H9 (cell line): ENCODE data around the gene MRPL51. TPM values are rescaled to one million over a fixed set of nuclear protein-coding genes. Genes with fewer than 3 reads are reported as not detected.

Experiments
- DNase-seq: peaks from one replicate; pipeline ENCODE4 v3.0.0-alpha.2; 2017
- H2AFZ ChIP-seq: one replicate; pipeline ENCODE4 v1.6.1; 2013; ENCODE audit warnings: mild to moderate bottlenecking, low read length, control low read depth, moderate library complexity
- H2AK5ac ChIP-seq: 2 replicates; pipeline ENCODE4 v1.6.1; 2013; ENCODE audit warnings: low read length, control low read depth, mixed read lengths; ENCODE audit not compliant: insufficient read length
- H2BK120ac ChIP-seq: one replicate; pipeline ENCODE4 v1.6.1; 2013; ENCODE audit warnings: low read depth, mild to moderate bottlenecking, low read length, control low read depth, inconsistent platforms; ENCODE audit not compliant: poor library complexity, severe bottlenecking
- H2BK12ac ChIP-seq: 2 replicates; pipeline ENCODE4 v1.6.1; 2013; ENCODE audit warnings: low read length, control low read depth, mixed read lengths, low read depth; ENCODE audit not compliant: insufficient read length
- H2BK15ac ChIP-seq: 2 replicates; pipeline ENCODE4 v1.6.1; 2013; ENCODE audit warnings: low read depth, low read length, control low read depth
- H2BK20ac ChIP-seq: one replicate; pipeline ENCODE4 v1.6.1; 2013; ENCODE audit warnings: low read depth, mild to moderate bottlenecking, low read length, control low read depth, inconsistent platforms; ENCODE audit not compliant: poor library complexity, severe bottlenecking
- H2BK5ac ChIP-seq: 2 replicates; pipeline ENCODE4 v1.6.1; 2013; ENCODE audit warnings: low read length, control low read depth, mixed read lengths; ENCODE audit not compliant: insufficient read length
- H3K14ac ChIP-seq: 2 replicates; pipeline ENCODE4 v1.6.1; 2013; ENCODE audit warnings: low read length, control low read depth; ENCODE audit not compliant: insufficient read depth
- H3K18ac ChIP-seq: 2 replicates; pipeline ENCODE4 v1.6.1; 2013; ENCODE audit warnings: low read depth, mild to moderate bottlenecking, mixed read lengths, low read length, control low read depth; ENCODE audit not compliant: insufficient read length
- H3K23ac ChIP-seq: 2 replicates; pipeline ENCODE4 v1.6.1; 2013; ENCODE audit warnings: low read length, control low read depth, mixed read lengths, low read depth; ENCODE audit not compliant: insufficient read length
- H3K23me2 ChIP-seq: 2 replicates; pipeline ENCODE4 v1.6.1; 2013; ENCODE audit warnings: low read depth, mild to moderate bottlenecking, mixed read lengths, low read length, control low read depth; ENCODE audit not compliant: insufficient read length, poor library complexity, severe bottlenecking
- H3K27ac ChIP-seq: 2 replicates; pipeline ENCODE4 v1.5.1; 2013; ENCODE audit warnings: low read length, control low read depth, mixed read lengths, low read depth; ENCODE audit not compliant: insufficient read length
- H3K27me3 ChIP-seq: 2 replicates; pipeline ENCODE4 v1.6.1; 2013; ENCODE audit warnings: low read length, control low read depth, inconsistent platforms; ENCODE audit not compliant: insufficient read depth
- H3K4ac ChIP-seq: 2 replicates; pipeline ENCODE4 v1.6.1; 2013; ENCODE audit warnings: low read depth, mild to moderate bottlenecking, control low read depth, inconsistent platforms, low read length, moderate library complexity
- H3K4me1 ChIP-seq: 2 replicates; pipeline ENCODE4 v1.6.1; 2013; ENCODE audit warnings: low read length, control low read depth, inconsistent platforms; ENCODE audit not compliant: insufficient read depth
- H3K4me2 ChIP-seq: 2 replicates; pipeline ENCODE4 v1.6.1; 2013; ENCODE audit warnings: low read length, control low read depth, mixed read lengths; ENCODE audit not compliant: insufficient read length, insufficient read depth
- H3K56ac ChIP-seq: 2 replicates; pipeline ENCODE4 v1.6.1; 2013; ENCODE audit warnings: low read depth, mild to moderate bottlenecking, mixed read lengths, low read length, control low read depth; ENCODE audit not compliant: insufficient read length
- H3K79me1 ChIP-seq: 2 replicates; pipeline ENCODE4 v1.6.1; 2013; ENCODE audit warnings: low read depth, mild to moderate bottlenecking, moderate library complexity, low read length, control low read depth, inconsistent platforms; ENCODE audit not compliant: insufficient read depth, poor library complexity, severe bottlenecking
- H3K79me2 ChIP-seq: 2 replicates; pipeline ENCODE4 v1.6.1; 2013; ENCODE audit warnings: low read length, control low read depth, inconsistent platforms; ENCODE audit not compliant: insufficient read depth
- H3K9ac ChIP-seq: 2 replicates; pipeline ENCODE4 v1.6.1; 2013; ENCODE audit warnings: low read length, control low read depth, mixed read lengths; ENCODE audit not compliant: insufficient read length; ENCODE audit errors: extremely low read depth
- H3K9me3 ChIP-seq: one replicate; pipeline ENCODE4 v1.6.1; 2013; ENCODE audit warnings: low read depth, low read length, inconsistent platforms; ENCODE audit not compliant: control insufficient read depth
- H3T11ph ChIP-seq: one replicate; pipeline ENCODE4 v1.6.1; 2013; ENCODE audit warnings: mild to moderate bottlenecking, low read length, control low read depth, inconsistent platforms
- H4K20me1 ChIP-seq: one replicate; pipeline ENCODE4 v1.6.1; 2013; ENCODE audit not compliant: control insufficient read depth, insufficient read length, insufficient read depth
- H4K5ac ChIP-seq: 2 replicates; pipeline ENCODE4 v1.6.1; 2013; ENCODE audit warnings: low read depth, mild to moderate bottlenecking, mixed read lengths, low read length, control low read depth; ENCODE audit not compliant: insufficient read length
- H4K8ac ChIP-seq: replicated peaks from 2 replicates; pipeline ENCODE4 v1.6.1; 2013; ENCODE audit warnings: low read length, control low read depth, mixed read lengths, low read depth; ENCODE audit not compliant: insufficient read length
- H4K91ac ChIP-seq: 2 replicates; pipeline ENCODE4 v1.6.1; 2013; ENCODE audit warnings: low read depth, mild to moderate bottlenecking, moderate library complexity, mixed read lengths, low read length, control low read depth; ENCODE audit not compliant: insufficient read length
- H3K27ac Mint-ChIP-seq, 3 experiments: 2 replicates in 2 of 3; 3 replicates in 1 of 3; pipeline ENCODE4 v1.8.0; 2020 to 2021; ENCODE audit warnings: mixed read lengths in 3 of 3, mild to moderate bottlenecking in 1 of 3, moderate library complexity in 1 of 3
- H3K27me3 Mint-ChIP-seq: 2 replicates; pipeline ENCODE4 v1.8.0; 2021; ENCODE audit warnings: low read depth, mild to moderate bottlenecking, moderate library complexity, mixed read lengths
- H3K36me3 Mint-ChIP-seq, 3 experiments: 2 replicates in 2 of 3; 3 replicates in 1 of 3; pipeline ENCODE4 v1.8.0; 2020 to 2021; ENCODE audit warnings: low read depth in 3 of 3, mixed read lengths in 3 of 3; ENCODE audit not compliant: insufficient read depth in 1 of 3
- H3K4me1 Mint-ChIP-seq, 2 experiments: 2 replicates each; pipeline ENCODE4 v1.8.0; 2020; ENCODE audit warnings: mixed read lengths in 2 of 2
- H3K4me3 Mint-ChIP-seq, 2 experiments: 2 replicates in 1 of 2; 3 replicates in 1 of 2; pipeline ENCODE4 v1.8.0; 2020 to 2021; ENCODE audit warnings: mild to moderate bottlenecking in 2 of 2, mixed read lengths in 2 of 2, moderate library complexity in 1 of 2
- H3K9me3 Mint-ChIP-seq, 2 experiments: 2 replicates in 1 of 2; 3 replicates in 1 of 2; pipeline ENCODE4 v1.8.0; 2020; ENCODE audit warnings: mild to moderate bottlenecking in 2 of 2, mixed read lengths in 2 of 2, moderate library complexity in 1 of 2
- CTCF ChIP-seq: fragments of 200-600 bp; sonication (generic); conservative IDR thresholded peaks from 3 replicates; pipeline ENCODE4 v1.8.0; 2021; ENCODE audit warnings: antibody characterized with exemption, mild to moderate bottlenecking
- WGBS: extraction: QIAGEN DNeasy Blood & Tissue Kit; methylation state at CpG from one replicate; pipeline ENCODE4 v1.1.7; 2013; ENCODE audit warnings: missing lambda C conversion rate, low lambda C conversion rate, mixed read lengths; ENCODE audit not compliant: insufficient read length; ENCODE audit errors: extremely low coverage; 5-methylcytosine and 5-hydroxymethylcytosine counted together
- total RNA-seq: library from RNA; stranded (reverse); gene quantifications from 2 replicates; pipeline ENCODE4 v1.2.1, GENCODE V29; 2021

MRPL51 gene
- total RNA-seq, 1 experiment from 2014 or later: 329 TPM

GRCh38 chr12:6535697-6535946 is 42.6 kb upstream of the MRPL51 start:
- no peak overlapping the region for H3K4ac ChIP-seq
- H2BK20ac ChIP-seq: no peak overlapping the region
- no peaks in the 10 kb centered on the region for H3K79me1 ChIP-seq
- Mint-ChIP-seq H3K27me3 (peaks cover 5% of the 10 kb centered on the region; the same call in 1 of the 2 replicates), H3K9me3 (no peaks in the 10 kb centered on the region; a peak in 1 of 5 replicates), H3K4me3 (peak overlapping the region; percentile 92 to 97), H3K27ac (peak overlapping the region; percentile 99; a peak in 6 of 7 replicates), H3K36me3 (peaks cover 43 to 71% (median 53%) of the 10 kb centered on the region in 3 experiments), H3K4me1 (peaks cover 46 to 48% of the 10 kb centered on the region in 2 experiments)
- H2BK120ac ChIP-seq: no peak overlapping the region
- peak overlapping the region; percentile 96 for H3K9ac ChIP-seq
- H2AK5ac ChIP-seq: no peak overlapping the region
- TF ChIP-seq CTCF: no peak
- H3K14ac ChIP-seq: peak overlapping the region; percentile 76
- peak overlapping the region; percentile 86 for H3K18ac ChIP-seq
- no peak for DNase-seq
- no peak overlapping the region for H4K91ac ChIP-seq
- no CpG with 5 or more reads among the region's 6 CpGs for WGBS
- H4K20me1 ChIP-seq: peaks cover 2% of the 10 kb centered on the region
- no peak overlapping the region for H3T11ph ChIP-seq
- no peaks in the 10 kb centered on the region; the same call in 1 of the 2 replicates for H3K4me1 ChIP-seq
- H3K27me3 ChIP-seq: no peaks in the 10 kb centered on the region
- no peak overlapping the region for H2BK5ac ChIP-seq
- no peak overlapping the region for H4K8ac ChIP-seq
- H3K23me2 ChIP-seq: peaks cover 18% of the 10 kb centered on the region
- H3K27ac ChIP-seq: no peak overlapping the region
- H3K23ac ChIP-seq: no peak overlapping the region
- H3K9me3 ChIP-seq: no peaks in the 10 kb centered on the region
- H2BK15ac ChIP-seq: no peak overlapping the region
- H3K56ac ChIP-seq: no peak overlapping the region
- no peak overlapping the region for H2AFZ ChIP-seq
- H3K79me2 ChIP-seq: peaks cover 9% of the 10 kb centered on the region; the same call in 1 of the 2 replicates
- H2BK12ac ChIP-seq: no peak overlapping the region
- H3K4me2 ChIP-seq: peak overlapping the region; percentile 73
- no peak overlapping the region for H4K5ac ChIP-seq
